Spleen (tissue), 11 donors: ENCODE data around the gene SNRPA1. TPM values are rescaled to one million over a fixed set of nuclear protein-coding genes. Genes with fewer than 3 reads are reported as not detected.
"Not testable (repeated sequence)": the region's sequence is repeated elsewhere in the genome, so short reads cannot be mapped to it uniquely, and the experiment has no call there.

Experiments used
- DNase-seq: peaks from one replicate; pipeline ENCODE4 v3.0.0-alpha.2; 2020
- H3K27ac ChIP-seq, 8 donors: fragments of 200-600 bp; sonication (generic) in 7 of 8; 1 replicate in 4 of 8; 2 replicates in 4 of 8; pipeline versions ENCODE4 v1.5.0 to v1.8.0; 2016 to 2021; ENCODE audit warnings: inconsistent platforms in 4 of 8, mild to moderate bottlenecking in 4 of 8, moderate library complexity in 1 of 8
- H3K27me3 ChIP-seq, 7 donors: fragments of 200-600 bp; sonication (generic) in 6 of 7; replicated peaks in 1 of 7; 1 replicate in 4 of 7; 2 replicates in 3 of 7; pipeline versions ENCODE4 v1.5.0 to v1.8.0; 2016 to 2021; ENCODE audit warnings: inconsistent platforms in 3 of 7, mild to moderate bottlenecking in 1 of 7
- H3K36me3 ChIP-seq, 6 donors: fragments of 200-600 bp; sonication (generic) in 5 of 6; 1 replicate in 4 of 6; 2 replicates in 2 of 6; pipeline versions ENCODE4 v1.5.0 to v1.8.0; 2016 to 2021; ENCODE audit warnings: inconsistent platforms in 2 of 6
- H3K4me1 ChIP-seq, 6 donors: fragments of 200-600 bp; sonication (generic) in 5 of 6; 1 replicate in 3 of 6; 2 replicates in 3 of 6; pipeline versions ENCODE4 v1.5.0 to v1.8.0; 2016 to 2021; ENCODE audit warnings: inconsistent platforms in 3 of 6
- H3K4me3 ChIP-seq, 8 donors: fragments of 200-600 bp; sonication (generic) in 7 of 8; 1 replicate in 4 of 8; 2 replicates in 4 of 8; pipeline versions ENCODE4 v1.5.0 to v1.8.0; 2016 to 2021; ENCODE audit warnings: inconsistent platforms in 4 of 8, mild to moderate bottlenecking in 4 of 8, moderate library complexity in 2 of 8
- H3K9me3 ChIP-seq, 8 donors: fragments of 200-600 bp; sonication (generic) in 7 of 8; 1 replicate in 4 of 8; 2 replicates in 4 of 8; pipeline versions ENCODE4 v1.5.0 to v1.8.0; 2016 to 2021; ENCODE audit warnings: inconsistent platforms in 4 of 8
- CTCF ChIP-seq, 11 experiments: fragments of 200-600 bp in 7 of 11; fragments of 450-650 bp in 4 of 11; sonication (generic) in 4 of 11; IDR thresholded peaks in 8 of 11; conservative IDR thresholded peaks in 3 of 11; 1 replicate in 7 of 11; 2 replicates in 4 of 11; pipeline versions ENCODE4 v1.4.0 to v1.8.0; 2016 to 2021; ENCODE audit warnings: antibody characterized with exemption in 11 of 11, inconsistent platforms in 4 of 11, mild to moderate bottlenecking in 1 of 11
- POLR2A ChIP-seq, 3 donors: fragments of 450-650 bp; IDR thresholded peaks; one replicate each; pipeline ENCODE4 v1.5.1; 2017; ENCODE audit warnings: antibody characterized with exemption in 3 of 3, mild to moderate bottlenecking in 1 of 3
- POLR2AphosphoS5 ChIP-seq, 3 donors: sonication (generic); formaldehyde crosslinking; IDR thresholded peaks; one replicate each; pipeline ENCODE4 v1.5.1; 2017; ENCODE audit warnings: antibody characterized with exemption in 3 of 3
- WGBS, 5 donors: extraction: QIAGEN DNeasy Blood & Tissue Kit in 3 of 5; methylation state at CpG; one replicate each; pipeline versions ENCODE4 v1.1.5 to v1.1.7; 2013 to 2018; 5-methylcytosine and 5-hydroxymethylcytosine counted together
- intact Hi-C: fragments of 100-400 bp; cut with DNase I; formaldehyde crosslinking; loops from one replicate; pipeline ENCODE4 v1.15.0; 2023; ENCODE audit warnings: low total_unique reads
- polyA plus RNA-seq, 3 donors: library from polyadenylated mRNA; stranded (reverse); fragments of 200-250 nt; gene quantifications; one replicate each; pipeline ENCODE4 v1.2.1, GENCODE V29; 2013
- total RNA-seq, 7 donors: library from RNA; depleted of rRNA in 3 of 7; stranded (reverse); fragments of >200 nt in 3 of 7; fragmentation: NEBNext Ultra II Directional in 4 of 7; extraction: Animal tissue kit (Norgen Biotek cat#: 25700) in 4 of 7; gene quantifications; one replicate each; pipeline versions ENCODE4 v1.1.0 to v1.2.1, GENCODE V29; 2016 to 2021
- donor health status: healthy with polysubstance abuse.
- donor health status: DM: no; HTN: no; CAD: no; lungs with moderate emphysema.
- donor health status: DM: no; HTN: no; CAD: no.
- donor health status: Bipolar disorder and iron deficiency.
- donor health status: healthy.
- donor health status: DM: no; HTN: no; CAD: no.
- donor health status: DM: yes; HTN: yes; CAD: no.

Gene SNRPA1
- total and polyA plus RNA-seq, 10 donors = 56.2 to 85.4 (median 74.6) TPM

GRCh38 chr15:101288905-101289513 is 6.0 kb downstream of the SNRPA1 start:
- peaks cover 3 to 86% (median 52%) of the 10 kb centered on the region in 6 donors for H3K36me3 ChIP-seq
- peak overlapping the region in 1 of 8 donors; percentile 13 for H3K27ac ChIP-seq
- no peak for DNase-seq
- no peak overlapping the region for H3K4me3 ChIP-seq
- peaks cover 31 to 90% (median 58%) of the 10 kb centered on the region in 6 donors for H3K4me1 ChIP-seq
- TF ChIP-seq POLR2A (IDR thresholded peaks at IDR 0.05) (no peak), CTCF (IDR thresholded peaks at IDR 0.05 in 8 of 11, conservative IDR thresholded peaks at IDR 0.05 in 3 of 11) (peak; percentile 25 to 78 (median 65)), POLR2AphosphoS5 (IDR thresholded peaks at IDR 0.05) (no peak)
- H3K27me3 ChIP-seq = no peaks in the 10 kb centered on the region
- WGBS, 5 donors = 73 to 85% (median 76%) methylated on average over 8 of the region's 8 CpGs
- intact Hi-C loops = no loop called here
- no peaks in the 10 kb centered on the region for H3K9me3 ChIP-seq

GRCh38 chr15:101287342-101287741 is 7.7 kb downstream of the SNRPA1 start:
- Histone ChIP-seq H3K4me1 (peaks cover 17 to 73% (median 41%) of the 10 kb centered on the region in 6 donors), H3K27ac (peak overlapping the region in 4 of 8 donors; percentile 37 to 70 (median 58)), H3K36me3 (peaks cover 3 to 100% (median 68%) of the 10 kb centered on the region in 6 donors)
- H3K4me3 ChIP-seq, DNase-seq, H3K9me3 ChIP-seq, intact Hi-C loops, H3K27me3 ChIP-seq: not testable (repeated sequence)
- WGBS, 5 donors = 95 to 98% (median 95%) methylated on average over 6 of the region's 6 CpGs

- no peaks in the 10 kb centered on the region for H3K27me3 ChIP-seq
- peak overlapping the region; percentile 15 to 70 (median 48) for H3K27ac ChIP-seq
- H3K4me3 ChIP-seq = peak overlapping the region in 1 of 8 donors; percentile 19
- TF ChIP-seq CTCF (IDR thresholded peaks at IDR 0.05 in 8 of 11, conservative IDR thresholded peaks at IDR 0.05 in 3 of 11) (no peak), POLR2A (IDR thresholded peaks at IDR 0.05) (no peak), POLR2AphosphoS5 (IDR thresholded peaks at IDR 0.05) (no peak)
- H3K4me1 ChIP-seq = peaks cover 10 to 66% (median 34%) of the 10 kb centered on the region in 6 donors
- no peaks in the 10 kb centered on the region for H3K9me3 ChIP-seq
- no peak for DNase-seq
- H3K36me3 ChIP-seq = peaks cover 3 to 100% (median 75%) of the 10 kb centered on the region in 6 donors
- intact Hi-C loops = no loop called here
- WGBS, 5 donors = 74 to 88% (median 77%) methylated on average over 9 of the region's 9 CpGs
These were observed 8.5 kb downstream of the SNRPA1 start for GRCh38 chr15:101286471-101287114.

GRCh38 chr15:101283931-101284330 is 11.1 kb downstream of the SNRPA1 start:
- 77 to 88% (median 85%) methylated on average over 6 of the region's 6 CpGs for WGBS, 5 donors
- DNase-seq = no peak
- no peaks in the 10 kb centered on the region for H3K27me3 ChIP-seq
- TF ChIP-seq POLR2A (IDR thresholded peaks at IDR 0.05) (no peak), CTCF (IDR thresholded peaks at IDR 0.05 in 8 of 11, conservative IDR thresholded peaks at IDR 0.05 in 3 of 11) (no peak)
- H3K9me3 ChIP-seq = no peaks in the 10 kb centered on the region
- peaks cover 3 to 99% (median 83%) of the 10 kb centered on the region in 6 donors for H3K36me3 ChIP-seq
- no peak overlapping the region for H3K27ac ChIP-seq
- intact Hi-C loops = no loop called here
- no peak overlapping the region for H3K4me3 ChIP-seq
- peaks cover 3 to 39% (median 13%) of the 10 kb centered on the region in 6 donors for H3K4me1 ChIP-seq
